Activated CD4-positive, CD25-positive, alpha-beta regulatory T cell treated with anti-CD3 and anti-CD28 coated beads, Interleukin-2, amount 50 U/mL, for 72 hours (primary cell): ENCODE results near the gene SMIM21.

Source experiments
- DNase-seq: peaks from one replicate; pipeline ENCODE4 v3.0.0; 2021

SMIM21 gene

DNA sequence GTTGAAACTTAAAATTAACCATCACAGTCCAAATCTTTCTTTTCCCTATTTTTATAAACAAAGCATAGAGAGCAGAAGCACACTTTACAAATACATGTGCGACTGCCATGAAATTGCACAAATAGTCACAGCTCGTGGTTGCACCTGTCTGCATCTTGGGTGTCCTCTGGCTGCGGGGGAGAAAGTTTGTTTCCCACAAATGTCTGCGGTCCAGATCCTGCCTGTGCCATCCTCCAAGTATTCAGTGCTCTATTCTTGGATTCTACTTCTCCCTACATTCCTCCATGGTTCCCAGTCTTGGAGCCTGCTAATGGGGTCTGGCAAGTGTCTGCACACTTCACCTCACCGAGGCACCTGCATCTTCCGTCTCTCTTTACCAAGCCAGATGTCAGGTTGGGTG, 52.2 kb downstream of the SMIM21 start:
- DNase-seq: no peak

DNA sequence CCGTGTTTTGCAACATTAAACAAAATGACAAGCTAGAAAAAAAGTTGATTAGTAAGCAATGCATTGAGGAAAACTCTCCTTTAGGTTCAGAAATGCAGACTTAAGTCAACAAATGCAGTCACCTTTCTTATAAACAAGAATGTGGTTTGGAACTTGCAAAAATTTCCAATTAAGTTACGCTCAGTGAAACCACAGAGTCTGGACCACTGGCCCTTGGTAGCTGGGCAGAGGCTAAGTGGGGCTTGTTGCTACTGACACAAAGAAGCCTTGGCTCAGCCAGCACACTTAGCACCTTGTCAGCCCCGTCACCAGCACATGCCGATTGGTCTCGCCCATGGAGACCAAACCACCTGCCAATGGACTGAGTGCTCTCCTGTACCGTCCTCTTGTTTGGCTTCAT, 53.0 kb downstream of the SMIM21 start:
- DNase-seq: no peak

DNA sequence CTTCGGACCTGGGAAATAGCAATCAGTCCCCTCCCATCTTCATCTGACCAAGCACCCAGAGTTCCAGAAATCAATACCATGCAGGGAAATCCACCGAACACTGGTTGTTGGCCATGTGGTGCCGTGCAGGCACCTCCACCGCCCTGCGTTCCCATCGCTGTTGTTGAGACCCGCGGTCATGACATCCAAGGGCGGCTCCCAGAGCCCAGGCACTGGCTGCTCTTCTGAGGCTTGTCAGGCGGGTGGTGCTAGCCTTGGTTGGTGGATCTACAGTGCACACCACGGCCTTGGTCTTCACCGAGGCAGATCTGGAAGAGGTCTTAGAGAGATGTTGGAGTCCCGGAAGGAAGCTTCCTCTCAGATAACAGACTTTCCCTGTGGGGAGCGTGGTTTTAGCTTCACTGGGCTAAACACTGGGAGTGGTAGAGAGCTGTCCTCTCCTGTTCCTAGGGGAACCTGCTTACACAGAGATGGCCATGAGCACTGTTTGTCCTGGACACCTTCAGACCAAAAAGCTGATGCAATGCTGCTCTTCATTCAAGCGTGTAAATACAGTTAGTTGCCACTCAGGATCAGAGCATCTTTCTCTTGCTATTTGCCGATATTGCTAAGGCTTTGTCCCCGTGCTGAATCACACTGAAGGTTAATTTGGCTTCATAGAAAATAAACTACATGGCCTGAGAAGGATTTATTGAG, 58.3 kb downstream of the SMIM21 start:
- no peak for DNase-seq

DNA sequence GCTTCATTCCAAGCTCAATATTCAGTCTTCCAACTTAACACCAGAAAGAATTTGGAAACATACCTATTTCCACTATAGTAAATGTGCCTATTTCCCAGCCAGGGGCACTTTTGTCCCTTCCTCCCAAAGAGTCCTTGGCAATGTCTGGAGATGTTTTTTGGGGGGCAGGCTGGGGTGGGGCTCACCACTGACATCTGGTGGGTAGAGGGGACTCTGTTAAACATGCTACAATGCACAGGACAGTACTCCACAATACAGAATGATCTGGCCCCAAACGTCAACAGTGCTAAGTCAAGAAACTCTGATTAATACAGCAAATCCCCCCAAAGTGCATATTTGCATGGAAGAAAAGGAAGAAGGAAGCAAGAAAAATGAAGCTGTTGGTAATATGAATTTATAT, 61.7 kb downstream of the SMIM21 start:
- DNase-seq: no peak

DNA sequence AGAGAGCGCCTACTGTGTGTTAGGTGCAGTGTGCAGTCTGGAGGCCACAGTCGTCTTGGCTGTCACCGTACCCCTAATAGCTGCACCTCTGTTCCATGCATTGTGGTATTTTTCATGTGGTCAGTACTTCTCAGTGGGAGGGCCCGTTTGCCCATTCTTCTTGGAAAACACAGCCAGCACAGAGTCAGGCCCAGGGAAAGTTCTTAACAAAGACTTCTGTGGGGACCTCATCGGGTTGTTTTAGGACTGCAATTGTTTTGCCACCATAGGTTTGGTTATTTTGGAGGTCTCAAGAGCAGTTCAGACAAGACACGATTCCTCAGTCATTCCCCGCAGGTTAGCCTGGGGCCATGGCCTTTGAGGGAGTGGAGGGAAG, 62.3 kb downstream of the SMIM21 start:
- DNase-seq: no peak

DNA sequence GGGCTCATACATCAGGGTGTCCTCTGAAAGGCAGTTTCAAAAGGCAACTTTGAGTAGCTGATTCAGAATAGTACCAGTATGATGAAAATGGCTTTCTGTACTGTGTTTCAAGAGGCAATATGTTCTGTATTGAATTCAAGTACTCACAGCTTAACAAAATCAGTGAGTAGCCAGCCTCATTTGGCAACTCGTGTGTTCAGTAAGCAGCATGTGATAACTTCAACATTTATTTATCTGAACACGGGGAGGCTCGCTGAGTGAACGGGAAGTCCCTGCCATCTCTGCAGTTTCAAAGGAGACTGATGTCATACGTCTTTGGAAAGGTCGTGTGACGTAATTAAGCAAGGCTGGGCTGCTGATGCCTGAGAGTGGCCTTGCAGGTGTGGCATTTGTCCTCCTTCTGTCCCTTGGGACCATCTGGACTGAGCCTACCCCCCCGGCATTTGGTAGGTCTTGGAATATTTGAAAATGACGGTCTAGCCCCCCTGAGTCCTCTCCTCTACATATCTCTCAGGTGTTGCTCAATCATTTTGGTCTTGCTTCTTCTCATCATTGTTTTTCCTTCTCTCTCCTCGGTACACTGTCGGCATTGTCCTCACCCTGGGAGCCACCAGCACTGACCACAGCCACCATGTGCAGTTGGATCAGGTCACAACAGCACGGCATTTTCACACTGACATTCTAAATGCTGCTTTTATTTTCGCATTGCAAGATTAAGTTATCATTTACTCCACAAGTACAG, 62.8 kb downstream of the SMIM21 start:
- DNase-seq: no peak

DNA sequence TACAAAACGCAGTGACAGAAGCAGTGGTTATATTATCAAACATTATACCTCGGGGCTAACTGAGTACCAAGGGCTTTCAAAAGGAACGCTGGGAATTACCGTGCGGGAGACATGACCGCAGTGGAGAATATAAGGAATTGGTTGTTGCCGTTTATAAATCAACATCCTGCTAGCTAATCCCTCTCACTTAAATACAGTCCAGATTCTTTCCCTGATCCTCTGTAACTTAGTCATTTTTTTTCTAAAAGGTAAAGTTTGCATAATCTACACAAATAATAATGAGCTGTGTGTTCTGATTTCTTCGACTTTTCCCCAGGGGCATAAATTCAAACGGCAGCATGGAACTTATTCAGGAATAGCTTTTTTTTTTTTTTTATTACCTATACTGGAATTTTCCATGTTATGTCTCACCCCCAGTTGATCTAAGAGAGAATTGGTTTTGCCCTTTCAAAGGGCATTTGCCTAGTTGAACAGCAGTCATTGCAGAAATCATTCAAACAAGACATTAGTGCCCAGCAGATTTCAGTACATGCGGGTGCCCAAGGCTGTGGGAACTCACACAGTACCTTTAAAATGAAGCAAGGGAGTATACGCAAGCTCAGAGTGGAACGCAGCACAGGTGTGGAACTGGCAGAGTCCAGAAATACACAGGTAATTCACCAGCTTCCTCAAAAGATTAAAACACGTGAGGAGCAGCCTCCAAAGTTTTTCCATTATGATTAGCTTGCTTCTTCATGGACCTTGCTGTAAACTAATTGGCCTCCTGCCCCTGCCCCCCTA, 63.9 kb downstream of the SMIM21 start:
- DNase-seq: no peak

DNA sequence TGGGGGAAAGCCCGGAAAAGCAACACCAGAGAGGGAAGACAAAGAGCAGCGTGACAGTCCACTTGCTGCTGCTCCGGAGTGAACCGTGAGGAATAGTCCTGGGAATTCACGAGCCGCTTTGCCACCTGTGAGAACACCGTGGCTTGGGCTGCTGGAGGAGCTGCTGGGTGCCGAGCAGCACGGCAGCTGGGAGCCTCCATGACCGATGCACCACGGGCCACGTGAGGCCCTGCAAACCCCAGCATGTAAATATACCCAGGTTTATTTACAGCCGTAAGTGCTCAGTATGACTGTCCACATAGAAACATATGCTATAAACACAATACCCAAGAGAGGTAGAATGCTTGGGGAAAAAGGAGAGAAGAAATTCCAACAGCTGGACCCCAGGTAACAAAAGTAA, 65.1 kb downstream of the SMIM21 start:
- no peak for DNase-seq

DNA sequence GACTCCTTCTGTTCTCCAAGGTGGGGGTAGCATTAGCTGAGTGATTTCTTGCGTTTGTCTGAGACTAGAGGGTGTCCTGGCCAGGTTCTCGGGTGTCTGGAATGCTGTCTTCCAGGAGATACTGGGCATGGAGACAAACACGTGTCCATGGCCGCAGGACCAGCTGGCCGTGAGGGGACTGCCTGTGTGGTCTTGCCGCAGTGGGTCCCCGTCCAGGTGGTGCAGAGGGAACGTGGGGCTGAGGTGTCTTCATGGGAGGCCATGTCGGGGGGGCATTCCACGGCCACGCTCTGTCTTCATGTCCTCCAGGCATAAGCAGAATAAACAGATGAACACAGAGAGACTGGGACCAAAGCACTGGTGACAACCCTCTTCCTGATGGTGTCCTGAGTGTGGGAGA, 66.6 kb downstream of the SMIM21 start:
- DNase-seq: no peak

DNA sequence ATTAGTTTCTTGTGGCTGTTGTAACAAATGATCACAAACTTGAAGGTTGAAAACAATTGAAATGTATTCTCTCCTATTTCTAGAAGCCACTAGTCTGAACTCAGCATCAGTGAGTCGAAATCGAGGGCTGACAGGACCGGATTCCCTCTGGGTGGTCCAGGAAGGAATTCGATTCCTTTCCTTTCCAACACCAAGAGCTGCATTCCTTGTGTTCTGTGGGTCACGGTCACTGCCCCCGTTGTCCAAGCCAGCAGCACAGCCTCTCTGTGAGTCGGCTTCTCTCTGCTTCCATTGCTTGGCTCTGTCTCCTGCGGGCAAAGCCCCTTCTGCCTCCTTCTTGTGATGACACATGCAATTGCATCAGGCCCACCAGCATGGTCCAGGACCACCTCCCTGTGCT, 67.3 kb downstream of the SMIM21 start:
- DNase-seq: no peak
